Endothelial cell (in vitro differentiated cells): ENCODE measurements around the gene DNAJB5. TPM values are rescaled to one million over a fixed set of nuclear protein-coding genes. Genes with fewer than 3 reads are reported as not detected.

Experiments used
- DNase-seq: peaks from one replicate; pipeline ENCODE4 v3.0.0; 2021; ENCODE audit warnings: low spot score
- H3K27ac Mint-ChIP-seq: one replicate; pipeline ENCODE4 v1.8.0; 2021; ENCODE audit warnings: mixed read lengths, inconsistent platforms; ENCODE audit not compliant: unreplicated experiment
- H3K27me3 Mint-ChIP-seq: one replicate; pipeline ENCODE4 v1.8.0; 2021; ENCODE audit warnings: mild to moderate bottlenecking, moderate library complexity, mixed read lengths, inconsistent platforms; ENCODE audit not compliant: unreplicated experiment
- H3K36me3 Mint-ChIP-seq: one replicate; pipeline ENCODE4 v1.8.0; 2021; ENCODE audit warnings: mild to moderate bottlenecking, low read depth, mixed read lengths, inconsistent platforms; ENCODE audit not compliant: unreplicated experiment
- H3K4me1 Mint-ChIP-seq: one replicate; pipeline ENCODE4 v1.8.0; 2021; ENCODE audit warnings: mild to moderate bottlenecking, mixed read lengths, inconsistent platforms; ENCODE audit not compliant: unreplicated experiment
- H3K4me3 Mint-ChIP-seq: one replicate; pipeline ENCODE4 v1.8.0; 2021; ENCODE audit warnings: mild to moderate bottlenecking, mixed read lengths, inconsistent platforms; ENCODE audit not compliant: unreplicated experiment
- H3K9me3 Mint-ChIP-seq: one replicate; pipeline ENCODE4 v1.8.0; 2021; ENCODE audit warnings: mixed read lengths, inconsistent platforms; ENCODE audit not compliant: unreplicated experiment
- total RNA-seq: library from RNA; stranded (reverse); fragmentation: NEBNext Ultra II Directional; extraction: Animal tissue kit (Norgen Biotek cat#: 25700); gene quantifications from one replicate; pipeline ENCODE4 v1.2.1, GENCODE V29; 2021; ENCODE audit not compliant: unreplicated experiment
- TF ChIP-seq, protein P1 (sequence below): fragments of 200-600 bp; sonication (generic); IDR thresholded peaks from one replicate; pipeline ENCODE4 v1.5.0; 2021; ENCODE audit warnings: antibody characterized with exemption; ENCODE audit not compliant: unreplicated experiment

The DNAJB5 gene
- total RNA-seq, 1 donor from 2014 or later, result 20.4 TPM

DNA sequence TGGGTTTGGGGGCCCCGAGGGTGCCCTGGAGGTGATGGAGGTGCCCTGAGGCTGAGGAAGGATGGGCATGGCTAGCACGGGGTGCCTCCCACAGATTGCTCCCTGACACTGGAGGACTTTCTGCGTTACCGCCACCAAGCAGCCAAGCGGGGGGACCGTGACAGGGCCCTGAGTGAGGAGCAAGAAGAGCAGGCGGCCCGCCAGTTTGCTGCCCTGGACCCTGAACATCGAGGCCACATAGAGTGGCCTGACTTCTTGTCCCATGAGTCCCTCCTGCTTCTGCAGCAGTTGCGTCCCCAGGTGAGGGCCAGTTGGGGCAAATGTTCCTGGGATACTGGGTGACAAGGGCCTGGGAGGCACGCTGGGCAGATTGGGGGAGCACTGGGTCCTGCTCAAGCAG, 13.1 kb upstream of the DNAJB5 start:
- Mint-ChIP-seq H3K36me3 (no peaks in the 10 kb centered on the region), H3K4me3 (no peak overlapping the region), H3K9me3 (no peaks in the 10 kb centered on the region), H3K27me3 (peaks cover 5% of the 10 kb centered on the region), H3K27ac (no peak overlapping the region), H3K4me1 (no peaks in the 10 kb centered on the region)
- DNase-seq, result no peak
- TF ChIP-seq, protein P1, sequence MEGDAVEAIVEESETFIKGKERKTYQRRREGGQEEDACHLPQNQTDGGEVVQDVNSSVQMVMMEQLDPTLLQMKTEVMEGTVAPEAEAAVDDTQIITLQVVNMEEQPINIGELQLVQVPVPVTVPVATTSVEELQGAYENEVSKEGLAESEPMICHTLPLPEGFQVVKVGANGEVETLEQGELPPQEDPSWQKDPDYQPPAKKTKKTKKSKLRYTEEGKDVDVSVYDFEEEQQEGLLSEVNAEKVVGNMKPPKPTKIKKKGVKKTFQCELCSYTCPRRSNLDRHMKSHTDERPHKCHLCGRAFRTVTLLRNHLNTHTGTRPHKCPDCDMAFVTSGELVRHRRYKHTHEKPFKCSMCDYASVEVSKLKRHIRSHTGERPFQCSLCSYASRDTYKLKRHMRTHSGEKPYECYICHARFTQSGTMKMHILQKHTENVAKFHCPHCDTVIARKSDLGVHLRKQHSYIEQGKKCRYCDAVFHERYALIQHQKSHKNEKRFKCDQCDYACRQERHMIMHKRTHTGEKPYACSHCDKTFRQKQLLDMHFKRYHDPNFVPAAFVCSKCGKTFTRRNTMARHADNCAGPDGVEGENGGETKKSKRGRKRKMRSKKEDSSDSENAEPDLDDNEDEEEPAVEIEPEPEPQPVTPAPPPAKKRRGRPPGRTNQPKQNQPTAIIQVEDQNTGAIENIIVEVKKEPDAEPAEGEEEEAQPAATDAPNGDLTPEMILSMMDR, result no peak

DNA sequence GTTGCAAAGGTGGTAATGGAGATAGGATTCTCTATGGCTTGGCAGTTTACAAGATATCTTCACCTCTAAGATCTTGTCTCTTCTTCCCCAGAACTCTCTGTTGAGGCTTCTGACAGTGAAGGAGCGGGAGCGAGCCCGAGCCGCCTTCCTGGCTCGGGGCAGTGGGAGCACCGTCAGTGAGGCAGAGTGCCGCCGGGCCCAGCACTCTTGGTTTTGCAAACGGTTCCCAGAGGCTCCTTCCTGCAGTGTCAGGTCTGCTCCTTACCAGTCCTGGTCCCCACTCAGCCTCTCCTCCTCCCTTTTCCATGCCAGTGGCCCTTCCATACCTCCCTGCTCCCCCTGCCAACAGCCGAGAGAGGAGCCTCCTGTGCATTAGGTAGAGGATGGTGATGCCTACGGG, 12.6 kb upstream of the DNAJB5 start:
- H3K27me3 Mint-ChIP-seq, result peaks cover 5% of the 10 kb centered on the region
- DNase-seq, result no peak
- no peak overlapping the region for H3K27ac Mint-ChIP-seq
- no peak overlapping the region for H3K4me3 Mint-ChIP-seq
- H3K4me1 Mint-ChIP-seq, result no peaks in the 10 kb centered on the region
- H3K9me3 Mint-ChIP-seq, result no peaks in the 10 kb centered on the region
- H3K36me3 Mint-ChIP-seq, result no peaks in the 10 kb centered on the region
- TF ChIP-seq, protein P1, result no peak

DNA sequence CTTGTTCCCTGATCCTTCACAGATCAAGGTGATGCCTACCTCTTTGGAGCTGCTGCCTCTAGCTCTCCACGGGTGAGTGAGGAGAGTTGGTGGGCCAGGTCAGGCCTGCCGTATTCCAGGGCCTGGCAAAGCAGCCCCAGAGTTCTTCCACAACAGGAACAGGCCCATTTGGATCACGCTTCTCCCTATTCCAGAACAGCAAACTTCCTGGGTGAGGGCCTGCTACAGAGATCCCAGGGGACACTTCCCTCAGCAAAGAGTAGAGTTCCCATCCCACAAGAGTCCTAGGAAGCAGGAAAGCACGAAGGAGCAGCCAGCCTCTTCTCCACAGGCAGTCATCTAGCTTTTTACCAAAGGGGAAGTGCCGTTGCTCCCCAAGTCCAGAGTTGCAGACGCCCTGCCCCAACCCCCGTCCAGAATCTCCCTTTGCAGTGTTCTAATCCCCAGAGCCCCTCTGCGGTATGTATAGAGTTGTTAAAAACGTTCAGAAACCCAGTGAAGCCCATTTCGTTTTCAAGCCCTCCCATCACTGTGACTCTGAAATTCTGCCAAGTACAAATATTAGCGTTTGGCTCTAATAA, 9.3 kb upstream of the DNAJB5 start:
- no peaks in the 10 kb centered on the region for H3K9me3 Mint-ChIP-seq
- DNase-seq, result no peak
- peaks cover 5% of the 10 kb centered on the region for H3K27me3 Mint-ChIP-seq
- H3K4me3 Mint-ChIP-seq, result no peak overlapping the region
- H3K4me1 Mint-ChIP-seq, result peaks cover 21% of the 10 kb centered on the region
- H3K36me3 Mint-ChIP-seq, result no peaks in the 10 kb centered on the region
- TF ChIP-seq, protein P1, result no peak
- H3K27ac Mint-ChIP-seq, result no peak overlapping the region

DNA sequence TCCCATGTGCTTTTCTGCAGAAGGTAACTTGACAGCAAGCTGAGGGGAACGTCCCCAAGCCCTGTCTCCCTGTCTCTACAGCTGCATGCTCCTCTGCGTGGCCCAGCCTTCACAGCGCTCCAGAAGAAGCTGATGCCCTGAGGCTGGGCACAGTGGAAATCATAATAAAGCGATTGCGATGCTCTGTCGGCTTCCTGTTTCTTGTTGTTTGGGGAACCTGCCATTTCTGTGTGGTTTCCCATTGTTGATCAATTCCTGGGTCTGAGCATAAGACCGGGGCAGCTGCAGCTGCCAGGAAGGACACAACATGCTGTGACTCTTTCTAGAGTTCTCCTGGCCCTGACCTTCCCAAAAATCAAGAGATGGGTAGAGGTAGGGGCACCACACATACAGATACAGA, 7.2 kb upstream of the DNAJB5 start:
- Mint-ChIP-seq H3K27me3 (peaks cover 8% of the 10 kb centered on the region), H3K4me1 (peaks cover 37% of the 10 kb centered on the region), H3K36me3 (no peaks in the 10 kb centered on the region), H3K27ac (no peak overlapping the region), H3K4me3 (no peak overlapping the region), H3K9me3 (no peaks in the 10 kb centered on the region)
- DNase-seq, result no peak
- TF ChIP-seq, protein P1, result no peak

DNA sequence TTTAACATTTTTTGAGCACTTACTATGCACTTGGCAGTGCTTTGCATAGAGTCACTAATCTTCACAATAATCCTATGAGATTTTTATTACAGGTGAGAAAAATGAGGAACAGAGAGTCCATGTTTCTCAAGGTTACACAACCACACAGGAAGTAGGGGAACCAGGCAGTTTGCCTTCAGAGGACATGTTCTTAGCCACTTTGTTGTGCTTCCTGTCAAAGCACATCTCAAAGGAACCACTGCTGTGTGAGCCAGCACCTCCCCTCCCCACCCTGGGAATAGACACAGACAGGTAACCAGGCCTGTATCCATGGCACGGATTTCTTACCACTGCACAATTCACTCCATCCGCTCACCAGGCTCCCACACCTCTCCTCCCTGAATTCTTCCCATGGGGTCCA, 6.3 kb upstream of the DNAJB5 start:
- Mint-ChIP-seq H3K27me3 (peaks cover 6% of the 10 kb centered on the region), H3K4me3 (no peak overlapping the region), H3K27ac (no peak overlapping the region), H3K9me3 (no peaks in the 10 kb centered on the region), H3K36me3 (no peaks in the 10 kb centered on the region), H3K4me1 (peaks cover 38% of the 10 kb centered on the region)
- TF ChIP-seq, protein P1, result no peak
- DNase-seq, result no peak
